Hepatocyte (in vitro differentiated cells): ENCODE results near the gene TESMIN.

Experiments used
- CTCF ChIP-seq: fragments of 200-600 bp; sonication (generic); IDR thresholded peaks from 2 replicates; pipeline ENCODE4 v1.5.1; 2016; ENCODE audit warnings: antibody characterized with exemption, mild to moderate bottlenecking; ENCODE audit not compliant: poor library complexity
- EZH2 ChIP-seq: fragments of 200-600 bp; sonication (generic); IDR thresholded peaks from 2 replicates; pipeline ENCODE4 v1.6.1; 2016; ENCODE audit warnings: antibody characterized with exemption, mild to moderate bottlenecking, borderline replicate concordance

GRCh38 chr11:68686486-68686885 is 64.8 kb downstream of the TESMIN start:
- TF ChIP-seq CTCF (no peak), EZH2 (no peak)
